ENCODE measurements around the gene PKNOX2.

DNA sequence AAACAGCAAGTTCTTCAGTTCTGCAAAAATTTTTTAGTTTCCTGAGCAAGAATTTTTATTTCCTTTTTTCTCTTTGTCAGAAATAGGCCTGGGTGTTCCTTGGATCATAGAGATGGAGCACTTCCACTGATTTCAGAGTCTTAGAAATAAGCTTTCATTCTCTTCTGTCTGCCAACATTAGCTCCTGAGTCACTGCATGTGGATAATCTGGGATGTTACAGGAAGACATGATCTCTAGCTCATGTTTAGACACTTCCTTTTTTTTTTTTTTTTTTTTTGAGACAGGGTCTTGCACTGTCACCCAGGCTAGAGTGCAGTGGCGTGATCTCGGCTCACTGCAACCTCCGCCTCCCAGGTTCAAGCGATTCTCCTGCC is 39.9 kb upstream of the PKNOX2 start:
- no peak for TF ChIP-seq POLR2A (IDR thresholded peaks at IDR 0.05)
- TF ChIP-seq, protein P1, sequence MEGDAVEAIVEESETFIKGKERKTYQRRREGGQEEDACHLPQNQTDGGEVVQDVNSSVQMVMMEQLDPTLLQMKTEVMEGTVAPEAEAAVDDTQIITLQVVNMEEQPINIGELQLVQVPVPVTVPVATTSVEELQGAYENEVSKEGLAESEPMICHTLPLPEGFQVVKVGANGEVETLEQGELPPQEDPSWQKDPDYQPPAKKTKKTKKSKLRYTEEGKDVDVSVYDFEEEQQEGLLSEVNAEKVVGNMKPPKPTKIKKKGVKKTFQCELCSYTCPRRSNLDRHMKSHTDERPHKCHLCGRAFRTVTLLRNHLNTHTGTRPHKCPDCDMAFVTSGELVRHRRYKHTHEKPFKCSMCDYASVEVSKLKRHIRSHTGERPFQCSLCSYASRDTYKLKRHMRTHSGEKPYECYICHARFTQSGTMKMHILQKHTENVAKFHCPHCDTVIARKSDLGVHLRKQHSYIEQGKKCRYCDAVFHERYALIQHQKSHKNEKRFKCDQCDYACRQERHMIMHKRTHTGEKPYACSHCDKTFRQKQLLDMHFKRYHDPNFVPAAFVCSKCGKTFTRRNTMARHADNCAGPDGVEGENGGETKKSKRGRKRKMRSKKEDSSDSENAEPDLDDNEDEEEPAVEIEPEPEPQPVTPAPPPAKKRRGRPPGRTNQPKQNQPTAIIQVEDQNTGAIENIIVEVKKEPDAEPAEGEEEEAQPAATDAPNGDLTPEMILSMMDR (IDR thresholded peaks at IDR 0.05), result no peak
- TF ChIP-seq EP300 (IDR thresholded peaks at IDR 0.05; ENCODE audit: low read depth), result no peak

Measured in transverse colon (tissue), 3 donors.